GM12892 (cell line): Measurements from ENCODE around the gene ME3.

Experiments
- POLR2A ChIP-seq: IDR thresholded peaks from 2 replicates; pipeline ENCODE4 v1.6.1; 2011; ENCODE audit warnings: low read depth, low read length, control low read depth
- POLR2AphosphoS5 ChIP-seq: IDR thresholded peaks from 2 replicates; pipeline ENCODE4 v1.6.1; 2011; ENCODE audit warnings: low read depth, low read length, control low read depth

GRCh38 chr11:86398106-86398505 lies 274.3 kb downstream of the ME3 start:
- TF ChIP-seq POLR2AphosphoS5 (no peak), POLR2A (no peak)
